HepG2 (cell line): ENCODE data around the gene SLC6A9. TPM values are rescaled to one million over a fixed set of nuclear protein-coding genes. Genes with fewer than 3 reads are reported as not detected.

Experiments used
- ATRX ChIP-seq: sonication (generic); formaldehyde crosslinking; IDR thresholded peaks from 2 replicates; pipeline ENCODE4 v1.4.0; 2020; ENCODE audit warnings: missing genetic modification reagents, borderline replicate concordance
- GPN1 ChIP-seq: sonication (generic); formaldehyde crosslinking; IDR thresholded peaks from 2 replicates; pipeline ENCODE4 v1.5.1; 2020; ENCODE audit warnings: missing genetic modification reagents, borderline replicate concordance
- KAT7 ChIP-seq: IDR thresholded peaks from 2 replicates; pipeline ENCODE4 v1.6.1; 2018; ENCODE audit warnings: borderline replicate concordance, missing compliant biosample characterization
- NR2F2 ChIP-seq: IDR thresholded peaks from 2 replicates; pipeline ENCODE4 v1.6.1; 2012; ENCODE audit warnings: low read depth, inconsistent platforms, borderline replicate concordance
- PHF5A ChIP-seq: IDR thresholded peaks from one replicate; pipeline ENCODE4 v1.6.1; 2018; ENCODE audit warnings: low read depth, missing genetic modification reagents; ENCODE audit not compliant: unreplicated experiment
- RBM22 ChIP-seq: fragments of 200-400 bp; formaldehyde crosslinking; optimal IDR thresholded peaks from 2 replicates; pipeline ENCODE3; 2017; ENCODE audit warnings: mild to moderate bottlenecking, low read length, moderate library complexity
- RBM39 ChIP-seq: fragments of 200-400 bp; formaldehyde crosslinking; IDR thresholded peaks from one replicate; pipeline ENCODE4 v1.6.1; 2018; ENCODE audit warnings: antibody characterized with exemption, mild to moderate bottlenecking, low read depth, low read length; ENCODE audit not compliant: poor library complexity, severe bottlenecking
- SOX5 ChIP-seq: IDR thresholded peaks from 2 replicates; pipeline ENCODE4 v1.6.1; 2016; ENCODE audit warnings: borderline replicate concordance
- TCF7 ChIP-seq: sonication (generic); IDR thresholded peaks from 2 replicates; pipeline ENCODE4 v1.6.1; 2016; ENCODE audit warnings: antibody characterized with exemption, low read depth
- ZNF17 ChIP-seq: sonication (generic); formaldehyde crosslinking; IDR thresholded peaks from 2 replicates; pipeline ENCODE4 v1.5.0; 2020; ENCODE audit warnings: mild to moderate bottlenecking, missing genetic modification reagents
- ZNF362 ChIP-seq: sonication (generic); formaldehyde crosslinking; IDR thresholded peaks from 2 replicates; pipeline ENCODE4 v1.4.0; 2020; ENCODE audit warnings: missing genetic modification reagents, mild to moderate bottlenecking, borderline replicate concordance
- ZNF547 ChIP-seq: sonication (generic); formaldehyde crosslinking; IDR thresholded peaks from 2 replicates; pipeline ENCODE4 v1.5.1; 2020; ENCODE audit warnings: mild to moderate bottlenecking, missing genetic modification reagents
- ZNF709 ChIP-seq: sonication (generic); formaldehyde crosslinking; IDR thresholded peaks from 2 replicates; pipeline ENCODE4 v1.5.0; 2020; ENCODE audit warnings: mild to moderate bottlenecking, missing genetic modification reagents
- ZNF768 ChIP-seq: sonication (generic); formaldehyde crosslinking; IDR thresholded peaks from 2 replicates; pipeline ENCODE4 v1.4.0; 2020; ENCODE audit warnings: missing genetic modification reagents
- polyA plus RNA-seq, 8 experiments: library from polyadenylated mRNA; depleted of rRNA in 3 of 8; stranded (reverse) in 7 of 8; unstranded in 1 of 8; fragments of >200 nt; fragmentation: Illumina TruSeq in 4 of 8; extraction: Trizol in 4 of 8; gene quantifications; 2 replicates each; pipeline versions ENCODE4 v1.2.1 to v1.2.3, GENCODE V29; 2011 to 2016; ENCODE audit warnings: low read depth in 4 of 8, missing spikeins in 1 of 8, mixed read lengths in 1 of 8; ENCODE audit not compliant: insufficient read depth in 1 of 8
- total RNA-seq, 5 experiments: library from RNA; depleted of rRNA; stranded (reverse); fragments of >200 nt; fragmentation: Illumina TruSeq; extraction: Trizol; gene quantifications; 2 replicates each; pipeline ENCODE4 v1.2.3, GENCODE V29; 2016; ENCODE audit warnings: low read depth in 1 of 5
- TF ChIP-seq, protein P1 (sequence below): sonication (generic); formaldehyde crosslinking; conservative IDR thresholded peaks from 2 replicates; pipeline ENCODE4 v1.4.0; 2020; ENCODE audit warnings: missing genetic modification reagents
- TF ChIP-seq, protein P2 (sequence below): sonication (generic); formaldehyde crosslinking; IDR thresholded peaks from 2 replicates; pipeline ENCODE4 v1.5.0; 2020; ENCODE audit warnings: mild to moderate bottlenecking, missing genetic modification reagents
- TF ChIP-seq, protein P3 (sequence below): IDR thresholded peaks from 2 replicates; pipeline ENCODE4 v1.6.1; 2016; ENCODE audit warnings: missing biosample characterization, missing genetic modification reagents, low read depth

SLC6A9 gene
- total and polyA plus RNA-seq, 2 of the 13 experiments (the other 11 are each of a cell fraction or from before 2014, with no cell fraction given) = 8.5 to 9.9 TPM

DNA sequence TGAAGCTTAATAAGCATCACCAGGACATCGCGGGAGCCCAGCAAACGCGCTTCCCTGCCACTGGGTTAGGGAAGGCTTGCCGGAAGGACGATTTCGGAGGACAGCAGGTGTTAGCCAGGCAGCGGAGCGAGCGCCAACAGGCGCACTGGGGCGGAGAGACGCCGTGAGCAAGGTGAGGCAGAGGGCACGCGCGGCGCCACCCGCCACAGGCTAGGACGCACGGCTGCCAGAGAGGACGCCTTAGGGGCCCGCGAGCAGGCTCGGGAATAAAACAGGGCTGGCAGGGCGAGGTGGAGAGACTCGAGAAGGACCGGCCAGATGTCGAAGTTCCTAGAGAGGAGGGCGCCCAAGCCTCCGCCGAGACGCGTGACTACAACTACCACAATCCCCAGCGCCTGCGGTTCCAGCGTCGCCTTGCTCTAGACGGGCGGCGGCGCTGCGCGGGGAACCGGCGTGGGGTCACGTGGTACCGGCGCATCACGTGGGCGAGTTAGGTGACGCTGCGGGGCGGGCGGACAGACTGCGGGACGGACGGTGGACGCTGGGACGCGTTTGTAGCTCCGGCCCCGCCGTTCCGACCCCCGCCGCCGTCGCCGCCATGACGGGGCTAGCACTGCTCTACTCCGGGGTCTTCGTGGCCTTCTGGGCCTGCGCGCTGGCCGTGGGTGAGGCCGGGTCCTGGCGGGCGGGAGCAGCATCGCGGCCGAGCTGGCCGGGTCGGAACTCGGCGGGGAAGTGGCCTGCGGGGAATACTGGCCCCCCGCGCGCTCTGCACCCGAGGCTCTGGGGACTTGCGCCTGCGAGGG, 56.6 kb downstream of the SLC6A9 start, which contains the start of gene ATP6V0B (continued):
- TF ChIP-seq, protein P1, sequence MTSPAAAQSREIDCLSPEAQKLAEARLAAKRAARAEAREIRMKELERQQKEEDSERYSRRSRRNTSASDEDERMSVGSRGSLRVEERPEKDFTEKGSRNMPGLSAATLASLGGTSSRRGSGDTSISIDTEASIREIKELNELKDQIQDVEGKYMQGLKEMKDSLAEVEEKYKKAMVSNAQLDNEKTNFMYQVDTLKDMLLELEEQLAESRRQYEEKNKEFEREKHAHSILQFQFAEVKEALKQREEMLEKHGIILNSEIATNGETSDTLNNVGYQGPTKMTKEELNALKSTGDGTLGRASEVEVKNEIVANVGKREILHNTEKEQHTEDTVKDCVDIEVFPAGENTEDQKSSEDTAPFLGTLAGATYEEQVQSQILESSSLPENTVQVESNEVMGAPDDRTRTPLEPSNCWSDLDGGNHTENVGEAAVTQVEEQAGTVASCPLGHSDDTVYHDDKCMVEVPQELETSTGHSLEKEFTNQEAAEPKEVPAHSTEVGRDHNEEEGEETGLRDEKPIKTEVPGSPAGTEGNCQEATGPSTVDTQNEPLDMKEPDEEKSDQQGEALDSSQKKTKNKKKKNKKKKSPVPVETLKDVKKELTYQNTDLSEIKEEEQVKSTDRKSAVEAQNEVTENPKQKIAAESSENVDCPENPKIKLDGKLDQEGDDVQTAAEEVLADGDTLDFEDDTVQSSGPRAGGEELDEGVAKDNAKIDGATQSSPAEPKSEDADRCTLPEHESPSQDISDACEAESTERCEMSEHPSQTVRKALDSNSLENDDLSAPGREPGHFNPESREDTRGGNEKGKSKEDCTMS = no peak
- TF ChIP-seq TCF7 = no peak
- no peak for TF ChIP-seq ZNF768 (CRISPR knock-in tag)
- TF ChIP-seq RBM39 = peak; percentile 84
- TF ChIP-seq, protein P2, sequence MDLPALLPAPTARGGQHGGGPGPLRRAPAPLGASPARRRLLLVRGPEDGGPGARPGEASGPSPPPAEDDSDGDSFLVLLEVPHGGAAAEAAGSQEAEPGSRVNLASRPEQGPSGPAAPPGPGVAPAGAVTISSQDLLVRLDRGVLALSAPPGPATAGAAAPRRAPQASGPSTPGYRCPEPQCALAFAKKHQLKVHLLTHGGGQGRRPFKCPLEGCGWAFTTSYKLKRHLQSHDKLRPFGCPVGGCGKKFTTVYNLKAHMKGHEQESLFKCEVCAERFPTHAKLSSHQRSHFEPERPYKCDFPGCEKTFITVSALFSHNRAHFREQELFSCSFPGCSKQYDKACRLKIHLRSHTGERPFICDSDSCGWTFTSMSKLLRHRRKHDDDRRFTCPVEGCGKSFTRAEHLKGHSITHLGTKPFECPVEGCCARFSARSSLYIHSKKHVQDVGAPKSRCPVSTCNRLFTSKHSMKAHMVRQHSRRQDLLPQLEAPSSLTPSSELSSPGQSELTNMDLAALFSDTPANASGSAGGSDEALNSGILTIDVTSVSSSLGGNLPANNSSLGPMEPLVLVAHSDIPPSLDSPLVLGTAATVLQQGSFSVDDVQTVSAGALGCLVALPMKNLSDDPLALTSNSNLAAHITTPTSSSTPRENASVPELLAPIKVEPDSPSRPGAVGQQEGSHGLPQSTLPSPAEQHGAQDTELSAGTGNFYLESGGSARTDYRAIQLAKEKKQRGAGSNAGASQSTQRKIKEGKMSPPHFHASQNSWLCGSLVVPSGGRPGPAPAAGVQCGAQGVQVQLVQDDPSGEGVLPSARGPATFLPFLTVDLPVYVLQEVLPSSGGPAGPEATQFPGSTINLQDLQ = peak; percentile 86
- TF ChIP-seq ZNF709 (CRISPR knock-in tag) = peak; percentile 32; the same call in 1 of the 2 replicates
- no peak for TF ChIP-seq PHF5A (CRISPR knock-in tag)
- no peak for TF ChIP-seq NR2F2
- TF ChIP-seq ZNF362 (CRISPR knock-in tag) = no peak
- no peak; the same call in 1 of the 2 replicates for TF ChIP-seq ZNF547 (CRISPR knock-in tag)
- peak; percentile 85; the same call in 1 of the 2 replicates for TF ChIP-seq KAT7 (CRISPR knock-in tag)
- TF ChIP-seq SOX5 (CRISPR knock-in tag) = peak; percentile 18; the same call in 1 of the 2 replicates
- TF ChIP-seq ZNF17 (CRISPR knock-in tag) = no peak
- TF ChIP-seq, protein P3, sequence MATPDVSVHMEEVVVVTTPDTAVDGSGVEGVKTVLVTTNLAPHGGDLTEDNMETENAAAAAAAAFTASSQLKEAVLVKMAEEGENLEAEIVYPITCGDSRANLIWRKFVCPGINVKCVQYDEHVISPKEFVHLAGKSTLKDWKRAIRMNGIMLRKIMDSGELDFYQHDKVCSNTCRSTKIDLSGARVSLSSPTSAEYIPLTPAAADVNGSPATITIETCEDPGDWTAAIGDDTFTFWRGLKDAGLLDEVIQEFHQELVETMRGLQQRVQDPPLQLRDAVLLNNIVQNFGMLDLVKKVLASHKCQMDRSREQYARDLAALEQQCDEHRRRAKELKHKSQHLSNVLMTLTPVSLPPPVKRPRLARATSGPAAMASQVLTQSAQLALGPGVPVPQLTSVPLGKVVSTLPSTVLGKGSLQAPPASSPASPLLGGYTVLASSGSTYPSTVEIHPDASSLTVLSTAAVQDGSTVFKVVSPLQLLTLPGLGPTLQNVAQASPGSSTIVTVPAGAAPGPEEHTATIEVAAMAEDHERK (CRISPR knock-in tag) = peak; percentile 97
- TF ChIP-seq GPN1 = no peak
- no peak for TF ChIP-seq ATRX (CRISPR knock-in tag)
- TF ChIP-seq RBM22 = peak; percentile 63
